Esophagus mucosa (tissue), 1 donor: ENCODE data around the gene CIRBP. TPM values are rescaled to one million over a fixed set of nuclear protein-coding genes. Genes with fewer than 3 reads are reported as not detected.
A peak's percentile ranks its signal among the peaks of the same experiment; 100 is the strongest.
"Not testable (repeated sequence)": the region's sequence is repeated elsewhere in the genome, so short reads cannot be mapped to it uniquely, and the experiment has no call there.

Source experiments
- ATAC-seq: fragments of 200-7000 bp; cut with Tn5 transposase; one replicate; pipeline ENCODE4 v1.9.1; 2020
- total RNA-seq: library from RNA; stranded (reverse); gene quantifications from one replicate; pipeline ENCODE4 v1.2.4, GENCODE V29; 2023
- donor health status: DM: yes; HTN: yes; CAD: no.

CIRBP gene
- total RNA-seq, 1 donor from 2014 or later = 172 TPM

DNA sequence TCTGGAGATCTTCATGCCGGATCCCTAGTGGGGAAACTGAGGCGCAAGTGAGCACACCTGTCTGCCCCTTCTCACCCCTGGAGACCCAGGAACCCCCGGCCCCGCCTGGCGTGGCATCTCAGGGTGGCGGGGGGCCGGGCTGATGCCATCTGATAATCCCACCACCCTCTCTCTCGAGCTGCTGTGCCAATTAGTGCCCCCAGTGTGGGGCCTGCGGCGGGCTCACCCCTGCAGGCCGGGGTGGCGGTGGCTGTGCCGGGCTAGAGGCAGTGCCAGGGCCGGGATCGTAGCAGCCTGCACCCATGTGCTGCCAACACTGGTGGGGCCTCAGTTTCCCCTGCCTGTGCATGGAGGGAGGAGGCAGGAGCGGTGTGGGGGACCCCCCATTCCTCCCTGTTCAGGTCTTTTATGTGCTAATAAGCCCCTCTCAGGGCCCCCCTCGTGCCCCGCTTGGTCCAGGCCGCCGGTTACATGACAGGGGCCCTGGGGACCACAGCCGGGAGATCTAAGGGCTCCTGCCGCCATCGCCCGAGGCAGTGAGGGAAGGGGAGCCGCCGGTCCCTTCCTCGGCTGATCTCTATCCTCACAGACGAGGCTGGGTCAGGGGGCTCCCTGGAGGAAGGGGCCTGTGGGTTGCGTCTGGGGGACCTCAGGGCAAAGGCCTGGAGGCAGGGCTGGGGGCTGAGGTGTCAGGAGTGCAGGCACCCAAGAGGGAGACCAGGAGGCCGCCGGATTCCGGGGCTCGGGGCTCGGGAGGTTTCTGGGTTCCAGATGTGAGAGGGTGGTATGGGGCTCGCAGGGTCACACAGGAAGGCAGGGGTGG, 24.9 kb downstream of the CIRBP start:
- ATAC-seq = no peak

DNA sequence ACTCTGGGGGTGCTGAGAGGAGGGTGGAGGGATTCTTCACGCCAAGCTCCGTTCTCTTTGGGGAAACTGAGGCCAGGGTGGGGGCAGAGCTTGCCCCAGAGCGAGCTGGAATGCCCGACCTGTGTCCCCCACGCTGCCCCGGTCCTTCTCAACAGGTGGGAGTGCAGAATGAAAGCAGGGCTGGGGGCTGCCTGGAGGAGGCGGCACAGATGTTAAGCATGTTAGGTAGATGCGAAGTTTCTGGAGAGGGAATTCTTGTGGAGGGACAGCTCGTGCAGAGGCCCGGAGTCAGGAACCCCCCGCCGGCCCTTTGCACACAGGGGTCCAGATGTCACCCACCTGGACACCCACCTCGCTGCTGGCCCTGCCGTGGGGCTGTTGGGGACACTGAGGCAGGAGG, 25.6 kb downstream of the CIRBP start:
- no peak for ATAC-seq

DNA sequence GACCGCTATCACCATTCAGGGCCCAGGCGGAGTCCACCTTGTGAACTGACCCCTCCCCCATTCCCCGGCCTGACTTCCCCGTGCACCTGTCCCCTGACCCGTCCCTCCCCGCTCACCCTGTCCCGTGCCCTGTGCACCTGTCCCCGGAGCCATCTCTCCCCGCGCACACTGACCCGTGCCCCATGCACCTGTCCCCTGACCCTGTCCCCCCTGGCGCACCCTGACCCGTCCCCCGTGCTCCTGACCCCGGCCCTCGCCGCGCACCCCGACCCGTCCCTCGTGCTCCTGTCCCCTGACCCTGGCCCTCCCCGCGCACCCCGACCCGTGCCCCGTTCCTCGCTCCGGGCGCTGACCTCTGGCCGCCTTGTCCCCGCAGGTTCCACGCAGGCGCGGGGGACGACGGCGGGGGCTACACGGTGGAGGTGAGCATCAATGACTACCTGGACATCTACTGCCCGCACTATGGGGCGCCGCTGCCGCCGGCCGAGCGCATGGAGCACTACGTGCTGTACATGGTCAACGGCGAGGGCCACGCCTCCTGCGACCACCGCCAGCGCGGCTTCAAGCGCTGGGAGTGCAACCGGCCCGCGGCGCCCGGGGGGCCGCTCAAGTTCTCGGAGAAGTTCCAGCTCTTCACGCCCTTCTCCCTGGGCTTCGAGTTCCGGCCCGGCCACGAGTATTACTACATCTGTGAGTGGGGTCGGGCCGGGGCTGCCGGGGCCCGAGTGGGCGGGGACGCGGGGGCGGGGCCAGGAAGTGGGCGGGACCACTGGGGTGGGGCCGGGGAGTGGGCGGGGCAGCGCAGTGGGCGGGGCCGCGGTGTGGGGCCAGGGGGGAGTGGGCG, 26.3 kb downstream of the CIRBP start:
- no peak for ATAC-seq

DNA sequence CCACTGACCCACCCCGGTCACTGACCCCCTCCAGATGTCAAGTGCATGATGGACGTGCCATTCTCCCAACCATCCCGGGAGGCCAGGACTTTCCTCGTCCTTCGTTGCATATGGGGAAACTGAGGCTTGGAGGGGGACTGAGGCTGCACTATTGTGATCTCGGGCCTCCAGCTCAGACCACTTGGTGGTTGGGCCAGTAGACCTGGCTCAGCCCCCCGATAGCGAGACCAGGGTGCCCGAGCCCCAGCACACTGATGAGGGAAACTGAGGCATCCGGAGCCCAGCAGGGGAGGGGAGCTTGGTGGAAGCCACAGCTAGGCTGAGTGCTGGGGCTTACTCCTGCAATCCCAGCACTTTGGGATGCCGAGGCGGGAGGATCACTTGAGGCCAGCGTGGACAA, 26.9 kb downstream of the CIRBP start:
- ATAC-seq = no peak

DNA sequence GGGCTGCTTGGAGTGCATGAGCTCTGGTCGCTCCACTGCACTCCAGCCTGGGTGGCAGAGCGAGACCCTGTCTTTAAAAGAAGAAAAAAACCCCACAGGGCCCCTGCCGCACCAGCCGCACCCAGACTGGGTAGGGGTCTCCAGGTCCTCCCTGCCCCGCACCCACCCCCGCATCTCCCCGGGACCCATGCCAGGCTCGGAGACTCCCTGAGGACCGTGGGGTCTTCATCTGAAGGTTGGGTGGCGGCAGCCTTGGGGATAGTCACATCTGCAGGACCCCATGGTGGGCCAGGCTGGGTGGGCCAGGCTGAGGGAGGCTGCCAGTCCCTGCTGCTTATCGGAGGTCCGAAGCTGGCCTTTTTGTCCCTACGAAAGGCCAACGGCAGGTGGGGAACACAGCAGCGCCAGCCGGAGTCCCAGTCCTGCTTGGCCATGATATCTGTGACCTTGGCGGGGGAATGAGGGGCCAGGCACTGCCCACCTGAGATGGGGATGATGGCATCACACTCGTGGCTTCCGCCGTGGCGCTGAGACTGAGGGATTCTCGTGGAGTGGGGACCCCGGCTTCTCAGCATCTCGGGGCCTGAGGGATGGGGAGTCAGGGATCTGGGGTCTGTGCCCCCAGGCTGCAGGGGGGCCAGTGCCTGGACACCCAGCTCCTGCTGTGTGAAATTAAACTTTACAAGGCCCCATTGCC, 27.6 kb downstream of the CIRBP start:
- no peak for ATAC-seq

DNA sequence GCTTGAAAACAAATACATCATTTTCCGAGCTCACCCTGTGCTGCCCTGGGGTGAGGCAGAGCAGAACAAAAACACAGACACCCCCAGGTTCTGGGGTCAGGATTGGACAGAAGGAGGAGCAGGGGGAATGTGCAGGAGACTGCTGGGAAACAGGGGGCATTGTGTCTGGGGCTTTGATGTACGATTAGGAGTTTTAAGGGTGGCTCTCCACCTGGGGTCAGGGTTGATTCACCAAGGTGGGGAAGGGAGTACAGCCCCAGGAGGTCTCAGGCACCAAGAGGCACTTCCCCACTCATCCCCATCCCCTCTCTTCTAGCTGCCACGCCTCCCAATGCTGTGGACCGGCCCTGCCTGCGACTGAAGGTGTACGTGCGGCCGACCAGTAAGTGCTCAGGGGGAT, 29.1 kb downstream of the CIRBP start:
- no peak for ATAC-seq

- no peak for ATAC-seq
These were observed 30.7 kb downstream of the CIRBP start for GRCh38 chr19:1299801-1300200.

DNA sequence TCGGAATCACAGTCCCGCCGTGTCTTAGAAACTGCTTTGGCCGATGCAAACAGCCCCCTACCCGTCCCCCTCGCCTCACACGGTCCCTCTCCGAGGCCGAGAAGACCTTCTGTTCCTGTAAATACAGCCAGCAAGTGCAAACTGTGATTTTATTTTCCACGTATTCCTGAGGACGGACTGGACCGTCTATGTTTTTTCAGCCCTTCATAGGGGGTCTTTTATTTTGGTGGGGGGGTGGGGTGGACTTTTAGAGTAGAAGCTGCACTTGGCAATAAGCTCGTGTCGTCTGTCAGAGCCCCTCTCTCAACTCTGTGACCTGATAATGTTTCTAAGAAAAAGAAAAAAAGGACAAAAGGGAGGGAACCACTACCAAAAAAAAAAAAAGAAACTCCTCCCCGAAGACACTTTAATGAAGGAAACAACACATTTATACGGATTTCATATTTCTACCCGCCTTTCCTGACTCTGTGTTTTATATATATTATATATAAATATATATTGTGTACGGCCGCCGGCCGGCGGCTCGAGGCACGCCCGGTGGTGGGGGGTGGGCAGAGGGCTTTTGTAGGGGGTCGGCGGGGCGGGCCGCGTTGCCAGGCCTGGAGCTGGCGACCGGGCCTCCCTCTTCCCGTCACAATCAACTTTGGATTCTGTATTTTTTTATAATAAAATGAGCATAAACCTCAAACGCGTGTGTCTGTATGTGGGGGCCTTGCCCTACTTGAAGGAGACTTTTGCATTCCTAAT, 31.8 kb downstream of the CIRBP start:
- no peak for ATAC-seq

DNA sequence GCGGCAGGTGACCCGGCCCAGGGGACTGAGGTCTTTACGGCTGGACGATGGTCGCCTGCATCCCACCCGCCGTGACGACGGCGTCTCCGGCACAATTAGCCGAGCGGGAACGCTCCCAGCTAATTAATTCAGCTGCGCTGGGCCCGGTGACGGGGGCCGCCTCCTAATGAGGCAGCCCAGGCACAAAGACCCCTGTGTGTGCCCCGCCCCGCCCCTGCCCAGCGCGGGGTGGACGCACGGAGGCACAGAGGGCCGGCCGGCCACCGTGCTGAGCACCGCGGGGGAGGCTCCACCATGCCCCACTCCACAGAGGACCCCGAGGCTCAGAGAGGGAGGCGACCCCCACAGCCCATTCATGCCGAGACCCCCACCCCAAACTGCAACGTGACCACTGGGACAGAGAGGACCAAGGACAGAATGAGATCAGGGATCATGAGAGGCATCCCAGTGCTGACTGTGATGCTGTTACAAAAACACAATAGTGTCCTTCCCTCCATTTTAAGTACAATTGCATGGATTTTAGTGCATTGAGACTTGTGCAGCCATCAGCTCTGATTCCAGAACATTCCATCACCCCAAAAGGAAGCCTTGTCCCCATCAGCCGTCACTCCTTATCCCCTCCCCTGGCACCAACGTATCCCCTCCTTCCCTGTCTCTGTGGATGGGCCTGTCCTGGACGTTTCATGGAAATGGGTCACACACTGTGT, 33.6 kb downstream of the CIRBP start:
- ATAC-seq = no peak

- peak; percentile 8 for ATAC-seq
These were observed 35.2 kb downstream of the CIRBP start for GRCh38 chr19:1304197-1304924.

DNA sequence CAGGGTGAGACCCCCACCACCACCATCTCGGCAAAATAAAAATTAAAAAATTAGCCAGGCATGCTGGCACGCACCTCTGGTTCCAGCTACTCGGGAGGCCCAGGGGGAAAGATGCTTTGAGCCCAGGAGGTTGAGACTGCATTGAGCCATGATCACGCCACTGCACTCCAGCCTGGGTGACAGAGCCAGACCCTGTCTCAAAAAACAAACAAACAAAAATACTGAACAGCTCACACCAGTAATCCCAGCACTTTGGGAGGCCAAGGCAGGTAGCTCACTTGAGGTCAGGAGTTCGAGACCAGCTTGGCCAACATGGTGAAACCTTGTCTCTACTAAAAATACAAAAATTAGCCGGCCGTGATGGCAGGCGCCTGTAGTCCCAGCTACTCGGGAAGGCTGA, 36.2 kb downstream of the CIRBP start:
- not testable (repeated sequence) for ATAC-seq

- no peak for ATAC-seq
These were observed 38.2 kb downstream of the CIRBP start for GRCh38 chr19:1307320-1307719.

GRCh38 chr19:1307755-1308303, 38.7 kb downstream of the CIRBP start:
- ATAC-seq = no peak

- ATAC-seq = no peak
These were observed 39.6 kb downstream of the CIRBP start for GRCh38 chr19:1308718-1309117.

- ATAC-seq = no peak
These were observed 41.1 kb downstream of the CIRBP start for GRCh38 chr19:1309977-1310852.

GRCh38 chr19:1310853-1311180, 41.7 kb downstream of the CIRBP start:
- ATAC-seq = no peak

DNA sequence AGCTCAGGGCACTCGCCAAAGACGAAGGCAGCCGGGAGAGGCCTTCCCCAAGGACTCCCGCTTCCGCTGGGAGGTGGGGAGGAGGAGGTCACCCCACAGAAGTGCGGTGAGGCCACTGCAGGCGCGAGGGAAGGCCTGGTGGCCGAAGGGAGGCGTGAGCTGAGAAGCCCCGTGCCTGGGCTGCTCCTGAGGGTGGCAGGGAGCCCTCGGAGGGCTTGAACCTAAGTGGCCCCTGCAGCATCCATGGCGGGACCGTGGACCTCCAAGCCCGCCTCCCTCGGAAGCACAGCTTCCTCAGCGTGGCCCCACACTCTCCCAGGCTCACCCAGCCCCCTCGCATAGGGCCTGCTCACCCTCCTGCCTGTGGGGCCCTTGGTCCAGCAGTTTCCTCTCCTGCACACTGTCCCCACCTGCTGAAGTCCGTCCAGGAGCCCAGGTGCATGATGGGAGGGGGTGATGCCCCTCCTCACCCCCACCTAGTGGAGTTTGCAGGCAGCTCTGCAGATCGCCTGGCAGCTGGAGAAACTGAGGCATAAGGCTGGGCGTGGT, 42.5 kb downstream of the CIRBP start:
- no peak for ATAC-seq

DNA sequence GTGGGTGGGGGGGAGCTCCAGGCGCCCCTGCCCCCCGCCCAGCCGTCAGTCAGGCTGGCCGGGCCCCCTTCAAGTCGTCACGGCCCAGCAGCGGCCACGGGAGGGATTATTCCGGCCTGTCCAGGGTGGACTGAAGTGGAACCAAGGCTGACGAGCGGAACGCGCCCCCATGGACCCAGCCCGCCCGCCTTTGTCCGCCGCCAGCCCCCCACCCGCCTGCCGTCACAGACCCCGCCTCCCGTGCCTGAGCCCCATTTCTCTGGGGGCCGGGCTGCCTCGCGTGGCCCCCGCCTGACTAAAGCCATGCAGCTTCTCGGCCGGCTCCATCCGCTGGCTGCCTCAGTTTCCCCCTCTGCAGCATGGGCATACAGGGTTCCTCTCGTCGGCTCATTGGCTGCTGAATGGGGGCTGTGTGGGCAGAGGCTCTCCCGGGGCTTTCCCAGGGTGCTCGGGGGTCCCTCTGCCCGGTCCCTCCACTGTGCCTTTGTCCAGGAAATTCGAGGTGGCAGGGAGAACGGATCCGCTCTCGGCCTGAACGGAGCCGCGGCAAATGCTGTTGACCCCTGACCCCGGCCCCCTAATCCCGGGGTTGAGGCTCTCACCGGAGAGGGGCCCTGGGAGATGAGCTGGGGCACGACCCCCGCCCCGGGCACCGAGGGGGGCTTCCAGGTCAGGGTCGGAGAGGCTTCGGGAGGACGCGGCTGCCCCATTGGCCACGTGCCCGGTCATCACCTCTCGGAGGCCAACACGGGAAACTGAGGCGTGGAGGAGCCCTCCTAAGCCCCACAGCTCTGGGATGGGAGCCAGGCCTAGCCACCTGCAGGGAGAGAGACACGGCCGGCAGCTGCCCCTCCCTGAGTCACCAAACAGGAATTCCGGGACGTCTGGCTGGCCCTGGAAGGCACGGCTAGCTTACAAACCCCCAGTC, 43.9 kb downstream of the CIRBP start:
- peak; percentile 34 for ATAC-seq
